ENCODE measurements around the gene C1QTNF9.
"Not testable (repeated sequence)": the region's sequence is repeated elsewhere in the genome, so short reads cannot be mapped to it uniquely, and the experiment has no call there.

The C1QTNF9 gene, protein sequence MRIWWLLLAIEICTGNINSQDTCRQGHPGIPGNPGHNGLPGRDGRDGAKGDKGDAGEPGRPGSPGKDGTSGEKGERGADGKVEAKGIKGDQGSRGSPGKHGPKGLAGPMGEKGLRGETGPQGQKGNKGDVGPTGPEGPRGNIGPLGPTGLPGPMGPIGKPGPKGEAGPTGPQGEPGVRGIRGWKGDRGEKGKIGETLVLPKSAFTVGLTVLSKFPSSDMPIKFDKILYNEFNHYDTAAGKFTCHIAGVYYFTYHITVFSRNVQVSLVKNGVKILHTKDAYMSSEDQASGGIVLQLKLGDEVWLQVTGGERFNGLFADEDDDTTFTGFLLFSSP

DNA sequence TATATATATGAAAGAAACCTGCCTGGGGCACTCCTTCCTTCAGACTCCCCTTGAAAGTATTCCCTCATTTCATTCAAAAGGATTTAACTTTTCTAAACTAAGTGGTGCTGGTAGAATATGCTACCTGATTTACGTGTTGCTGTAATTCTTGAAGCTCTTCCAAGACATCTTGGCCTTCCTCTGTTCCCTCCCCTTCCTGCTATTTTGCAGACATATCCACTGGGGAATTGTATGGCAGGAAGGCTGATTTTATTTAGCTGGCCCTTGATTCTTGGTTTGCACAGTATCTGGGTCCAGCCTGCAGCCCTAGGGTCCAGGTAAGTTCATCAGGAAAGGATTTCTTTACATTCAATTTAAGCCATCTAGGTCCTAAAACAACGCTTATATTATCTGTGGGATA lies at the start of gene C1QTNF9:
Gene C1QTNF9 (plus strand): TSS at position 281 of the 400 bp plus-strand sequence. CDS start 6,424 bp downstream, outside the sequence.
- not testable (repeated sequence) for DNase-seq

DNA sequence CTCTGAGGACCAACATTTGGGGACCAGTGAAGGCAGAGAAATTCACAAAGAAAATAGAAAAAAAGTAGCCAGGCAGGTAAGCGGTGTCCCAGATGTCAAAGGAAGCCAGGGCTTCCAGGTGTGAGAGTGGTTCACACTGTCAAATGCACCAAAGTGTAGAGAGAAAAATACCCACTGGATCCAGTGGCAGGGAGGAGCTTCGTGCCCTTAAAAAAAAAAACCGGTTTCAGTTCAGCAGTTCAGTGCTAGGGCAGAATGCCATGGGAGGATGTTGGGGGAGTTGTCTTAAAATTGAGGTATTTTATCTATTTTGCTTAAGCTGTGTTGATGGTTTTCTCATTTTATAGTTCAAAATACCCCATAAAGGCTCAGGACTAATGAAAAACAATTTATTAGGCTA lies 47.8 kb upstream of the C1QTNF9 start:
- DNase-seq, result no peak

DNA sequence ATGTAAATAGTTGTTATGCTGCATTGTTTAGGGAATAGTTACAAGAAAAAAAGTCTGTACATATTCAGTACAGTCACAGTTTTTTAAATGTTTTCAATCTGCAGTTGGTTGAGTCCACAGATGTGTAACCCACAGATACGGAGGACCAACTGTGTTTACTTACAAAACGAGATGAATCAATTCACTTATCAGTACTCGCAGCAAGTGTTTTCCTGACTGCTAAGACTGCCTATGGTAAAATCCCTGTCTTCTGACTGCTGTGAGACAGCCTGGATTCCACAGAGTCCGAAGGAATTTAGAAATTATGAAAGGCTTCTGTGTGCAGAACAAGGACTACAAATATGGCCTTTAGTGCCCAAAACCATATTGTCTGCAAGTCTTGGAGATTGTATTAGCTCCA lies 45.7 kb upstream of the C1QTNF9 start:
- DNase-seq, result no peak

DNA sequence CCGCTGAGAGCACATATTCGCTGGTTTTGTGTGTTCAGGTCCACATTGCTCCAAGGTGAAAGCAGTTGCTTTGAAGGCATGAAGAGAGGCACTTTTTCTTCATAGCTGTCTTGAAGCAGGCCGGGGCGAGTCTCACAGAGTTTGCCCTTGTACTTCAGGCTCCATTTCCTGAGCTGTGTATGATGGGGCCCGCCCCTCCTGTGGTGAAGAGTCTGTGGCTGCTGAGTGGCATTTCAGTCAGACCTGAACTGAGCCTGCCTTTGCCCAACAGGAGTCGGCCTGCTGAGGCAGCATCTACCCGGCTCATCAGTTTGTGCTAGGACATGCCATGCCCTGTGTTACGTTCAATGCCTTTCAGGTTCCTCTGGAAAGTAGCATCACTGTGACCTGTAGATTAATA lies 44.4 kb upstream of the C1QTNF9 start:
- no peak for DNase-seq

DNA sequence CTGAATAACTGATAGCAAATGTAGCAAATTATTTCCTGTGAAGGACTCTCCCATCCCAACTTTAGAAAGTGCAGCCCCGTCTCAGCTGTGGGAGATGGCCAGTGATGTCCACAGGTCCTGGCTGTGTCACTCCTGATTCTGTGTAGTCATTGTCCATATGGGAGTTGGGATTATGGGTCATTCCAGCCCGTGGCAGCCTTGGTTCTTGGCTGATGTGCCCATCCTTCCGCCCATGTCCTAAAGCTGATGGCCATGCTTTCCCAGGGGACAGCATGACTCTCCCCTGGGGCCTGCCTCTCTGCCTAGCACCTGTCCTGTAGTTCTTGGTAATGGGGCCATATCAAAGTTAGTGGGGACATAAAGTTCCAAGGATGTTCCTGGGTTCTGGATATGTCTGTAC lies 43.9 kb upstream of the C1QTNF9 start:
- no peak for DNase-seq

DNA sequence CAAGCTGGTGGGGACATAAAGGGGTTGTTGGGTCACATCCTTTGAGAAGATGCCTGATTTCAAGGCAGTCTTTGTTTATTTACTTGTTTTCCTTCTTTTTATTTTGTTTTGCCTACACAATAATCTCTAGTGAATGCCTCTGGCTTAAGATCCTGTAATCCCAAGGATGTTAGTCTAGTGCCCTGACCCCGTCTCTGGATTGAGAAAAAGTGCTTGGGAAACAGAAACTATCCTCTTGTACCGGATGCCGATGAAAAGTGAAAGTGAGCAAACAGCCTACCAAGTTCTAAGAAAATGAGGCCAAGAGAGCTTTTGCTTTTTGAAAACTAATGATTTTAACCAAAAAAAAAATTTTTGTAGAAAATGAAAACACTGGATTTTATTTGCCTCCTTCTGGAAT lies 42.1 kb upstream of the C1QTNF9 start:
- DNase-seq, result no peak

DNA sequence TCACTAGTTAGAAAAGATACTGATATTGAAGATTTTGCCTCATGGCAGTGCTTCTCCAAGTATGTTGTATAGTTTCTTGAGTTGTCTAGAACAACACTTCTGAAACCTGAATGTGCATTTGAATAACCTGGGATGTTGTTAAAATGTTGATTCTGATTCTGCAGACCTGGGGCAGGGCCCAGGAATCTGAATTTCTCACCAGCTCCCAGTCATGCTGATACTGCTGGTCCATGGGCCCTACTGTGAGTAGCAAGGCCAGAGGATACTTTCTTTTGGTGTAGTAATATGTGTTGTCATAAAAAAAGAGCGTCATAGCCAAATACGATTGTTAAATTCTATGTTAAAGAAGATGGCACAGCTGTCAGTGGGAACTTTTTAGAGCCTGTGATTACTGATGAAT lies 41.6 kb upstream of the C1QTNF9 start:
- DNase-seq, result no peak

DNA sequence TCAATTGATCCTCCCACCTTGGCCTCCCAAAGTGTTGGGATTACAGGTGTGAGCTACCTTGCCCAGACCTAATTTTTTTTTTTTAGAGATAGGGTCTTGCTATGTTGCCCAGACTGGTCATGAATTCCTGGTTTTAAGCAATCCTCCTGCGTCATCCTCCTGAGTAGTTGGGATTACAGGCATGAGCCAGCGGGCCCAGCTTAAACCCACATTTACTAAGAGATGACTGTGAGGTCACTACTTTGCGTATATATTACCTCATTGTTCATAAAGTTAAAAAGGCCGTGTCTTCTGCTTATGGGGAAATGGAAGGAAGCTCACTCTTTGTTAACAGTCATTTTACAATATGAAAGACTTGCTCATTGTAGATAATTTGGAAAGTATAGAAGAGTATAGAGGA lies 39.6 kb upstream of the C1QTNF9 start:
- DNase-seq, result no peak

DNA sequence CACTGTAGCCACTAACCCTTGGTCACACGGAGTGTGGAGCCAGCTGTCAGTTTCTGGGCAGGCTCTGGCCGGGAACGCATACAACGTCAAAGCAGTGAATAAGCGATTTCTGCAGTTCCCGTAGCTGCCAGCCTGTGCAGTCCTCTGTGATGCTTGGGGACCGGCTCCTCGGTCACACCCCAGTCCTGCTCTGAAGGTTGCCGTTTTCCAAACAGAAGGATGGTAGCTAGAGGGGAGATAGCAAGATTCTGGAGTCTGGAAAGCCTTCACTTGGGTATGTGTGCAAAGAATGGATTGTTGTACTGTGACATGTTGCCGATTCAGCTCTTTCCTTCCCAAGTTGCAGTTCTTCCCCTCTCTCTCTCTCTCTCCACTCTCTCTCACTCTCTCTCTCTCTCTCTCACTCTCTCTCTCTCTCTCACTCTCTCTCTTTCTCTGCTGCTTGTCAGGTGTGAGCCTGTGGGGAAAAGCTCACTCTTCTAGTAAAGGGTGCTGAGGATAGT lies 38.7 kb upstream of the C1QTNF9 start:
- DNase-seq, result no peak

DNA sequence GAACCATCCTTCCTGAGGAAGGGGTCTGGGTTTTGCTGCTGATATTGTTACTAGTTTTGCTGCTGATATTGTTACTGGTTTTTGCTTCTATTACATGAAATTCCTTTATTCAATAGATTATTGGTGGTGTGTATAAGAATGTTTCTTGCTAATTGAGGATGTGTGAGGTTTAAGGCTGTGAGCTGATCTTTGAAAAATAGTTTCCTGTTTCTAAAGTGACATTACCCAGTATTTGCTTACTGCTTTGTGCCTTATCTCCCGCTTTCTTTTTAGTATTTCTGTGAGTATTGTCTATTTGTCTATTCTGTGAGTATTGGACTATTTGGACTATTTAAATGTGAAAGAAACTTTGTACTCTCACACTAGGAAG lies 38.2 kb upstream of the C1QTNF9 start:
- no peak for DNase-seq

DNA sequence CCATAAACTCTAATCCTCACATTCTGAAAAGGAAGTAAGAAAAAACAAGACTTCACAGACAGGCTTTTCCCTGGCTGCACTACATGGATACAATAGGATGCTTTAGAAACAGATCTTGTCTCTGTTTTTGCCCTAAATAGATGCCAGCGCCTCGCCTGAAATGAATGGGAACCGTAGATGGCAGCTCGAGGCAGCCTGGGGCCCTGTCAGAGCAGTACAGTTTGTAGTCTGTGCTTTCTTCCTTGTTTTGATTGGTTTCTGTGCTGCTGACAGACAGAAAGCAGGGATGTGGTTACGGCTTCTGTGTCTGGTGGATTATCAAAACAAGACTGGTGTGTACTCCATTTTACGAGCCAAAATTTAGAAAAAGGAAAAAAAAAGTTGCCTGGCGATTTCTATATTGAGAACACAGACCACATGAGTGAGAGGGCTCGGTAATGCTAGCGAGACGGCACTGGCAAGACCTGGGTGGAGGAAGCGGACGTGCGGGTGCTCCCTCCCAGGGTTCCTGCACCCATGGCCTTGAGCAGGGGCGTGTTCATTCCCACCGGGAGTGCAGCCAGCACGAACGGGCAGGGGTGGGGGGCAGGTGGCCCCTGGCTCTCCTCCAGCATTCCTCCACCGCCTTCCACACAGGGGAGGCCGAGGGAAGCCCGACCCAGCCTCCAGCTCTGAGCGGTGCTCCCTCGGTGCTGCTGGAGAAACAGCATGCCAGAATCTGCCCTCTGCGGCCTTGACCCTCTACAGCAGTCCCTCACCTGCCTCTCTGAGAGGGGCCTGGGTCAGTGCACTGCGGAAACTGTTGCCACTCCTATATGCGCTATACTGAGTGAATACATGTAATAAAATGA lies 37.6 kb upstream of the C1QTNF9 start:
- DNase-seq, result no peak

DNA sequence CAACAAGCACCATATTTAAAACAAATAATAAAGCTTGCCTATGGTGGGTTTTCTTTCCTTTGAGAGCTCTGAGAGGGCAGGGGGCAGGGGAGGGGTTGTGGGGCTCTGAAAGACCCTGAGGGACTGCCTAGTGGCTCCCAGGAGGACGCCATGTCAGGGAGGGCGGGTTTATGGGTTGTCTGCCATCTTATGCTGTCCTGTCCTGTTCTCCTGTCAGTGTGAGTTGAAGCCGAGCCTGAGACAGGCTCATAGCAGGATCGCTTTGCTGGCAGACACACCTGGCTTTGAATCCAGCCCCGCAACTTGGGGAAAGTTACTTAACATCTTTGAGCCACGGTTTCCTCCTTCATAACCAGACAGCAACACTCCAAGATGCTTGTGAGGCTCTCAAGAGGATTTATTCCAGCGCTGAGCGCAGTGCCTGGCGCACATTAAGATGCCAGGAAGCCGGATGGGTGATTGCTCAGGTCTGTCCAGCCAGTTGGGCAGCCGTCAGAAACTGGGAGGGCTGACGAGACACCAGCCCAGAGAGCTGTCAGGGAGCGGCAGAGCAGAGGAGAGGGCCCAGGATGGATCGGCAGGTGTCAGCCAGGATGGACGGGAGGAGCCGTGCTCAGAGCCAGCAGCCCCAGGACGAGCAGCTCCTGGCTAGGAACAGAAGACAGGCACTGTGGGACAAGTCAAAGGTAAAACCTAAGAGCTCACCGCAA lies 36.8 kb upstream of the C1QTNF9 start:
- no peak for DNase-seq

DNA sequence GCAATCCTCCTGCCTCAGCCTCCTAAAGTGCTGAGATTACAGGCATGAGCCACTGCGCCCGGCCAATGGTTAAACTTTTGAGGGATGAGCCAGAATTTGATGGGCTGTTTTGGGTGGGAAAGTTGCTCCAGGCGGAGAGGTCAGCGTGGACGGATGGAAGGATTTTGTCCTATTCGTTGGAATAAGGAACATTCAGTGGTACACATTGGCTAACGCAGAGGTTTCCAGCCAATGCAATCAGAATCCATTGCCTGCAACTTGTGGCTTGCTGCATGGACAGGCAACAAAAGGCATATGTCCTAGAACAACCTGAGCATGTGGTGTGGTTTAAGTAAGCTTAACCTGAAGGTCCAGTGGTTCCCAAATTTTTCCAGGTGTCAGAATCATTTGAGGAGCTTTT lies 35.5 kb upstream of the C1QTNF9 start:
- no peak for DNase-seq

DNA sequence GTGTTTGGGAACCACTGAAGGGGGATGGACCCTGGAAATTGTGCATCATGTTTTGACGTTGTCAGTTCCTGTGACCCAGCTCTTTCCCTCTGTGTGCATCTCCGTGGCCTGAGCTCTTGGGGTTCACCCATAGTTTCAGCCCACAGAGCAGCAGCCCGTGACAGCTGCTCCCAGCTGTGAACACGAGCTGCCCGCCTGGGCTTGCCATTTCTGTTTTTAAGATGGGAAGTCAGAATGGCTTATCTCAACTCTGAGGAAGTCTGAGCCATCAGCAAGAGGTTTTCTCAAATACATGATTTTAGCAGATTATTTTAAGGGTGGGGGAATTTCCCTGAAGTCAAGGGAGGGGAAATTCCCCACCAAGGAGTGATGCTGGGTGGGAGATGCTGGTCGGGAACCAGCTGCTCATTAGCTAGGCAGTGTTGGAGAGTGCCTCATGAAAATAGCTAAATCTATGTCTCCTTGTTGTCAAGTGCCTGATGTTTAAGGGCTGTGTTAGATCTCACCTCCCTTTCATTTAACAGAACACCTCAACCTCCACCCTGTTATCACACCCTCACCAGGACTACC lies 34.8 kb upstream of the C1QTNF9 start:
- no peak for DNase-seq

DNA sequence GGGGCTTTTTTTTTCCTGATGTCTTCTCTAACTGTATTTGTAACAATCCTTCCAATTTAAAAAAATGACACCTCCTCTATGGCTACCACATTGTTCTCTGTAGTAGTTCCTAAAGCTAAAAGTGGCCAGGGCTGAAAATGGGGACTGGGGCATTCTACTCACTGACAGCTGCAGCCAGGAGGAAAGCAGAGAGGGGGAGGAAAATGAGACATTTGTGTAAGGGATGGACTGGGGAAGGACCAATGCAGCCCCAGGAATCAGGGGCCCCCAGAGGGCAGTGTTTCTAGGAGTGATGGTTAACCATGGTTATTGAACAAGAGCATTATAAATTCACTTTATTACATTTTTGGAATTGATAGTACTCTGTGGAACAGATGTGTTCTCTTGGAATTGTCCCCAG lies 34.3 kb upstream of the C1QTNF9 start:
- DNase-seq, result no peak

DNA sequence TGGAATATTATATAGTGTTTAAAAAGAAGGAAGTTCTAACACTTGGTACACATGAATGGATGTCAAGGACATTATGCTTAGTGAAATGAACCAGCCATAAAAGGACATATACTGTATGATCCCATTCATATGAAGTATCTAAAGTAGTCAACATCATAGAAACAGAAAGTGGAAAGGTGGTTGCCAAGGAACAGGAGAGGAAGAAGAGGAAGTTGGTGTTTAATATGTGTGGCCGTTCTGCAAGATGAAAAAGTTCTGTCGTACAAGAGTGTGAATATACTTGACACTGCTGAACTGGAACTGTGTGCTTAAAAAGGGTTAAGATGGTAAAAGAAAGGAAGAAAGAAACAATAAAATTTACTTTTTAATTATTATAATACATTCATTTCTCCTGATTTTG lies 33.1 kb upstream of the C1QTNF9 start:
- no peak for DNase-seq

DNA sequence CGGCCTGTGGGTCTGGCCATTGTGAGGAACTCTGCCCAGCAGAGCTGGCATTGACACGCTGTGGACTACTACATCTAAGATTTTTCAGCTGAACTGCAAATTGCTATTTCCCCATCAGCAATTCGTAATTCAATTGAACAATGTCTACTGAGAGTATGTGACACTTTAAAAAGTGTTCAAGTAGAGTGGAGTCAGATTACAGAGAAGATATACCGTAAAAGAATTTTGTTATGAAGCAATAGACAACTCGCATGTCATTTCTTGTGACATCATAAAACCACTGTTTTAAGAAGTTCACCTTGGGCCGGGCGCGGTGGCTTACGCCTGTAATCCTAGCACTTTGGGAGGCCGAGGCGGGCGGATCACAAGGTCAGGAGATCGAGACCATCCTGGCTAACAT lies 32.5 kb upstream of the C1QTNF9 start:
- no peak for DNase-seq

DNA sequence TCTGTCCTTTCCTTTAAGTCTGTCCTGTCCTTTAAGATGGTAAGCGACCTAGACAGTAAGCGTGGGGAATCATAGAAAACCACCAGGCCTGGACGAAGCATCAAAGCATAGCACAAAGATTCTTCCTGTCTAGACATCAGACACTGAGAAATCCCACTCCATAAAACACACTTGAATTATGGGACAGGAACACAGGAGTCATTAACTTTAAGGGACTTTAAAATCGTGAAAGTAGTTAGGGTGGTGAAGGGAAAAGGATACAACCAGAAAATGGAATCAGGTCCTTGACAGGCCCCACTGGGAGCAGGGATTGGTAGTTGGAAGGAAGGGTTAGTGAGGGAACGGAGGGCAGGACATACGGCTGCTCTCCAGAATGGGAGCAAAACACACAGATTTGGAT lies 31.6 kb upstream of the C1QTNF9 start:
- DNase-seq, result no peak

DNA sequence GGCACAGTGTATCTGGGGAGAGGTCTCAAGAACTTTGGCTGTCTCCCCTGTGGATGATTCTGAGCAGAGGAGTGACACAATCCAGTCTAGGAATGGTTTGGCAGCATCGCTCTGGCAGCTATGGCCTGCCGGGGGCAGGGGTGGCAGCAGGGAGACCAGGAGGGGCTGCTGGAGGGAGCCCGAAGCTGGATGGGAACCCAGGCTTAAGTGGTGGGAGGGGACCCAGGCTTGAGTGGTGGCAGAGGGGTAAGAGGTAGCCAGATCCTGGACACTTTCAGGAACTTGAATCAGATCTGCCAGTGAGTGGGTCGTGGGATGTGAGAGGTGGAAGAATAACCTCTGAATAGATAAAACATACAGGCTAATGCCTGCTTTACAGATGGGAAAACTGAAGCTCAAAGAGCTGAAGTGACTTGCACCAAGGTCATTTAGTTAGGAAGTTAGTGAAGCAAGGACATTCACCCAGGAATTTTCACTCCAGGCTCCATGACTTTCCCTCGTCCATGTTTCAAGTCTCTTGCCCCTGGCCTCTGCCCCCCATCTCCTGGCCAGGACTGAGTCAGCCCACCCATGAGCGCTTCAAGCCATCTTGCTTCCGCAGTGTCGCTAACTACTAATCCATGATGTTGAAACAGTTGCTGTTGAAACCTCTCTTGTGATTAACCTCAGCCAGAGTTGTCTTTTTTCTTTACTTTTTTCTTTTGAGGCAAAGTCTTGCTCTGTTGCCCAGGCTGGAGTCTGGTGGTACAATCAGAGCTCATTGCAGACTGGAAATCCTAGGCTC lies 29.9 kb upstream of the C1QTNF9 start:
- no peak for DNase-seq

DNA sequence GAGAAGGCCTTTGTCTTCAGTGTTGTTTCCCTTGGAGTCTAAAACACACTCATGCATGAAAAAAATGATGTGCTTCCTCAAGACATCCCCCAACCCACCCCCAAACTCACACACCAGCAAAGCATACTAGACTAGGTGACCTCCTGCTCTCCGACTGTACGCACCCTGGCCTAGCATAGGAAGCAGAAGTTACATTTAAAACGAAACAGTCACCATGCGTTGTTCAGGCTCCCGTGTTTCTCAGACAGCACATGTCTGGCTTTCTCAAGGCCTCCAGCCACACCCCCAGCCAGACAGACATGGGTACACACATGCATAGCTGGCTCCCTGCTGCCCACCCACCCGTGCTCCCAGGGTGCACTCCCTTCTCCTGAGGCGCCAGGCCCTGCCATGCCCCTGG lies 28.7 kb upstream of the C1QTNF9 start:
- no peak for DNase-seq

DNA sequence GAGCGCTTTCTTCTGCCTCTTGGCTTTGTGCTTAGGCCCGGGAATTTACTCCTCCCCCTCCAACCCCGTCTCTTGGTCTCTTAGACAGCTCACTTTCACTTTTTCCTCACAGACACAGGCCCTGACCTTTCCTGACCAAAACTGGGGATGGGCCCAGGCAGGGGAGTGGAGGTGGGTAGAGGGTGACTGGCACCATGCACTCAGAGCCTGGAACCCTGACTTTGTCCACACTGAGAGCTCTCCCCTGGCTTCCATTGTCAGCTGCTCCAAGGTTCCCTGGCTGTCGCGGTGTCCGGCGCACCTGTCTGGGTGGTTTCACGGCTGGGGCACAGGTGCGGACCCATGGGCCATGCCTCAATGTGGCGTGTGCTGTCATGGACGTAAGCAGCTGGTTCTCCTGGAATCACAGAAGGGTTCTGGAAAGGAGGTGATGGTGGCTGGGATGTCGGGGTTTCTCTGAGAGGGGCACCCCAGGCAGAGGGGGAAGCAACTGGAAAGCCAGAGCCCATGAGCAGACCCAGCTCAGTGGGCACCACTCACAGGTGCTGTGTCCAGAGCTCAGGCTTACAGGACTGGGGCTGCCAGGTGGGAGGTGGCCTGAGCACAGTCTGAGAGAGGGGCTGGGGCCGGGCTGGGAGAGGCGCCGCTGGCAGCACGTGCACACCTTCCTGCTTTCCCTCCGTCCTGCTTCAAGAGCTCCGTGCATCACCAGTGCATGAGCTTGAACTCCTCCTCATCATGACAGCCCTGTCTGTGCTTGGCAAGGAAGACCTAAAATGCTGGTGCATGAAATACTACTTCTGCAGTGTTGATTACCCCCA lies 28.0 kb upstream of the C1QTNF9 start:
- peak in 1 of 2 experiments; percentile 3 for DNase-seq

Data from NCI-H2081 (cell line).